Stimulated activated naive CD8-positive, alpha-beta T cell treated with anti-CD3 and anti-CD28 coated beads, Interleukin-15, Interleukin-2, amounts not matched to agents 100 ng/mL and 50 ng/mL, for 24 hours (primary cell): ENCODE data around the gene TBC1D23.
"Not testable (repeated sequence)": the region's sequence is repeated elsewhere in the genome, so short reads cannot be mapped to it uniquely, and the experiment has no call there.

ENCODE experiments used
- H3K27ac Mint-ChIP-seq: one replicate; pipeline ENCODE4 v1.8.0; 2021; ENCODE audit warnings: mild to moderate bottlenecking, mixed read lengths
- H3K27me3 Mint-ChIP-seq: one replicate; pipeline ENCODE4 v1.8.0; 2021; ENCODE audit warnings: mixed read lengths
- H3K36me3 Mint-ChIP-seq: one replicate; pipeline ENCODE4 v1.8.0; 2021; ENCODE audit warnings: low read depth, mixed read lengths
- H3K4me1 Mint-ChIP-seq: one replicate; pipeline ENCODE4 v1.8.0; 2021; ENCODE audit warnings: low read depth, mixed read lengths
- H3K4me3 Mint-ChIP-seq: one replicate; pipeline ENCODE4 v1.8.0; 2021; ENCODE audit warnings: mild to moderate bottlenecking, mixed read lengths
- H3K9me3 Mint-ChIP-seq: one replicate; pipeline ENCODE4 v1.8.0; 2021; ENCODE audit warnings: mixed read lengths

TBC1D23 gene

GRCh38 chr3:100268156-100268555 is 7.4 kb downstream of the TBC1D23 start:
- Mint-ChIP-seq H3K4me1 (peaks cover 63% of the 10 kb centered on the region), H3K9me3 (no peaks in the 10 kb centered on the region), H3K27me3 (no peaks in the 10 kb centered on the region), H3K4me3 (no peak overlapping the region), H3K27ac (no peak overlapping the region), H3K36me3 (no peaks in the 10 kb centered on the region)

GRCh38 chr3:100269001-100269400 is 8.2 kb downstream of the TBC1D23 start:
- Mint-ChIP-seq H3K36me3 (no peaks in the 10 kb centered on the region), H3K4me1 (peaks cover 62% of the 10 kb centered on the region), H3K9me3 (no peaks in the 10 kb centered on the region), H3K27ac (peak overlapping the region; percentile 65), H3K4me3 (peak overlapping the region; percentile 41), H3K27me3 (no peaks in the 10 kb centered on the region)

- Mint-ChIP-seq H3K36me3 (no peaks in the 10 kb centered on the region), H3K4me1 (peaks cover 62% of the 10 kb centered on the region), H3K9me3 (no peaks in the 10 kb centered on the region), H3K4me3 (peak overlapping the region; percentile 41), H3K27ac (peak overlapping the region; percentile 90), H3K27me3 (no peaks in the 10 kb centered on the region)
Measured at GRCh38 chr3:100269410-100270214, 8.8 kb downstream of the TBC1D23 start.

GRCh38 chr3:100270215-100270583 is 9.4 kb downstream of the TBC1D23 start:
- Mint-ChIP-seq H3K36me3 (no peaks in the 10 kb centered on the region), H3K4me3 (peak overlapping the region; percentile 25), H3K9me3 (no peaks in the 10 kb centered on the region), H3K27ac (peak overlapping the region; percentile 90), H3K4me1 (peaks cover 56% of the 10 kb centered on the region), H3K27me3 (no peaks in the 10 kb centered on the region)

GRCh38 chr3:100271522-100271921 is 10.7 kb downstream of the TBC1D23 start:
- Mint-ChIP-seq H3K27ac (no peak overlapping the region), H3K4me1 (peaks cover 60% of the 10 kb centered on the region), H3K36me3 (no peaks in the 10 kb centered on the region), H3K9me3 (no peaks in the 10 kb centered on the region), H3K4me3 (no peak overlapping the region), H3K27me3 (no peaks in the 10 kb centered on the region)

- peak overlapping the region; percentile 34 for H3K27ac Mint-ChIP-seq
- H3K27me3 Mint-ChIP-seq, H3K36me3 Mint-ChIP-seq, H3K9me3 Mint-ChIP-seq, H3K4me3 Mint-ChIP-seq: not testable (repeated sequence)
- peaks cover 60% of the 10 kb centered on the region for H3K4me1 Mint-ChIP-seq
Measured at GRCh38 chr3:100272797-100273611, 12.2 kb downstream of the TBC1D23 start.

- no peaks in the 10 kb centered on the region for H3K27me3 Mint-ChIP-seq
- H3K36me3 Mint-ChIP-seq, result no peaks in the 10 kb centered on the region
- peaks cover 49% of the 10 kb centered on the region for H3K4me1 Mint-ChIP-seq
- no peak overlapping the region for H3K27ac Mint-ChIP-seq
- H3K9me3 Mint-ChIP-seq, result no peaks in the 10 kb centered on the region
- H3K4me3 Mint-ChIP-seq, result no peak overlapping the region
Measured at GRCh38 chr3:100274361-100274760, 13.6 kb downstream of the TBC1D23 start.

- H3K36me3 Mint-ChIP-seq, result peaks cover 4% of the 10 kb centered on the region
- peaks cover 23% of the 10 kb centered on the region for H3K4me1 Mint-ChIP-seq
- H3K27ac Mint-ChIP-seq, result no peak overlapping the region
- no peak overlapping the region for H3K4me3 Mint-ChIP-seq
- H3K9me3 Mint-ChIP-seq, result no peaks in the 10 kb centered on the region
- H3K27me3 Mint-ChIP-seq, result no peaks in the 10 kb centered on the region
Measured at GRCh38 chr3:100277255-100277800, 16.5 kb downstream of the TBC1D23 start.

- H3K4me1 Mint-ChIP-seq, result peaks cover 11% of the 10 kb centered on the region
- H3K36me3 Mint-ChIP-seq, result peaks cover 4% of the 10 kb centered on the region
- H3K27me3 Mint-ChIP-seq, result no peaks in the 10 kb centered on the region
- H3K4me3 Mint-ChIP-seq, result no peak overlapping the region
- H3K9me3 Mint-ChIP-seq, result no peaks in the 10 kb centered on the region
- H3K27ac Mint-ChIP-seq, result no peak overlapping the region
Measured at GRCh38 chr3:100278910-100279309, 18.1 kb downstream of the TBC1D23 start.

GRCh38 chr3:100288288-100288894 is 27.6 kb downstream of the TBC1D23 start:
- Mint-ChIP-seq H3K27ac (no peak overlapping the region), H3K4me1 (no peaks in the 10 kb centered on the region), H3K36me3 (peaks cover 14% of the 10 kb centered on the region), H3K4me3 (no peak overlapping the region), H3K27me3 (no peaks in the 10 kb centered on the region), H3K9me3 (no peaks in the 10 kb centered on the region)

GRCh38 chr3:100289339-100289738 is 28.5 kb downstream of the TBC1D23 start:
- Mint-ChIP-seq H3K4me1 (no peaks in the 10 kb centered on the region), H3K27me3 (no peaks in the 10 kb centered on the region), H3K36me3 (peaks cover 12% of the 10 kb centered on the region), H3K4me3 (no peak overlapping the region), H3K27ac (no peak overlapping the region), H3K9me3 (no peaks in the 10 kb centered on the region)

GRCh38 chr3:100295089-100295488 is 34.3 kb downstream of the TBC1D23 start:
- H3K27me3 Mint-ChIP-seq, result no peaks in the 10 kb centered on the region

GRCh38 chr3:100297784-100298183 is 37.0 kb downstream of the TBC1D23 start:
- H3K27me3 Mint-ChIP-seq, result no peaks in the 10 kb centered on the region
- no peaks in the 10 kb centered on the region for H3K9me3 Mint-ChIP-seq
- H3K4me1 Mint-ChIP-seq, result no peaks in the 10 kb centered on the region
- H3K27ac Mint-ChIP-seq, result no peak overlapping the region
- peaks cover 40% of the 10 kb centered on the region for H3K36me3 Mint-ChIP-seq
- H3K4me3 Mint-ChIP-seq, result no peak overlapping the region

More at GRCh38 chr3:100295089-100295488, 34.3 kb downstream of the TBC1D23 start:
- Mint-ChIP-seq H3K9me3 (no peaks in the 10 kb centered on the region), H3K27ac (no peak overlapping the region), H3K36me3 (peaks cover 29% of the 10 kb centered on the region), H3K4me3 (no peak overlapping the region), H3K4me1 (no peaks in the 10 kb centered on the region)

GRCh38 chr3:100299016-100299415 is 38.2 kb downstream of the TBC1D23 start:
- H3K4me3 Mint-ChIP-seq, result no peak overlapping the region
- no peaks in the 10 kb centered on the region for H3K9me3 Mint-ChIP-seq
- no peaks in the 10 kb centered on the region for H3K4me1 Mint-ChIP-seq
- H3K27ac Mint-ChIP-seq, result no peak overlapping the region
- no peaks in the 10 kb centered on the region for H3K27me3 Mint-ChIP-seq
- H3K36me3 Mint-ChIP-seq, result peaks cover 43% of the 10 kb centered on the region

- no peak overlapping the region for H3K27ac Mint-ChIP-seq
- H3K27me3 Mint-ChIP-seq, result no peaks in the 10 kb centered on the region
- no peak overlapping the region for H3K4me3 Mint-ChIP-seq
- peaks cover 23% of the 10 kb centered on the region for H3K36me3 Mint-ChIP-seq
- H3K4me1 Mint-ChIP-seq, result no peaks in the 10 kb centered on the region
- no peaks in the 10 kb centered on the region for H3K9me3 Mint-ChIP-seq
Measured at GRCh38 chr3:100306695-100307094, 45.9 kb downstream of the TBC1D23 start.
